Spinal cord (tissue), 10 donors: Measurements from ENCODE around the gene STAT6. TPM values are rescaled to one million over a fixed set of nuclear protein-coding genes. Genes with fewer than 3 reads are reported as not detected.

Experiments
- DNase-seq, 6 donors: peaks; one replicate each; pipeline versions ENCODE4 v3.0.0 to v3.0.0-alpha.2; 2013 to 2015; ENCODE audit warnings: low spot score in 6 of 6, low read depth in 4 of 6
- H3K27ac ChIP-seq: one replicate; pipeline ENCODE4 v1.5.1; 2013; ENCODE audit warnings: low read depth, low read length, control low read depth
- H3K27me3 ChIP-seq: one replicate; pipeline ENCODE4 v1.6.1; 2013; ENCODE audit warnings: low read length; ENCODE audit not compliant: control insufficient read depth, insufficient read depth
- H3K36me3 ChIP-seq: one replicate; pipeline ENCODE4 v1.6.1; 2013; ENCODE audit warnings: low read length; ENCODE audit not compliant: control insufficient read depth, insufficient read depth
- H3K4me1 ChIP-seq: one replicate; pipeline ENCODE4 v1.6.1; 2013; ENCODE audit warnings: low read length; ENCODE audit not compliant: control insufficient read depth, insufficient read depth
- H3K4me3 ChIP-seq: one replicate; pipeline ENCODE4 v1.5.1; 2013; ENCODE audit warnings: low read depth, low read length, control low read depth
- H3K9me3 ChIP-seq: one replicate; pipeline ENCODE4 v1.6.1; 2013; ENCODE audit warnings: low read length; ENCODE audit not compliant: control insufficient read depth, insufficient read depth
- WGBS: methylation state at CpG from one replicate; pipeline ENCODE4 v1.1.5; 2013; ENCODE audit warnings: missing lambda C conversion rate; ENCODE audit not compliant: insufficient coverage; 5-methylcytosine and 5-hydroxymethylcytosine counted together
- long read RNA-seq, 4 donors: transcript quantifications; one replicate each; lab custom pipeline, GENCODE V29; 2026
- polyA plus RNA-seq, 2 donors: library from polyadenylated mRNA; unstranded; fragments of 120-200 nt; gene quantifications; one replicate each; pipeline ENCODE4 v1.2.1, GENCODE V29; 2013; ENCODE audit not compliant: insufficient read length in 2 of 2
- total RNA-seq, 2 donors: library from RNA; depleted of rRNA in 1 of 2; stranded (reverse); fragments of 120-200 nt in 1 of 2; fragments of >200 nt in 1 of 2; gene quantifications; one replicate each; pipeline versions ENCODE4 v1.2.3 to v1.2.4, GENCODE V29; 2013 to 2014
- donor health status: healthy.

The STAT6 gene, protein sequence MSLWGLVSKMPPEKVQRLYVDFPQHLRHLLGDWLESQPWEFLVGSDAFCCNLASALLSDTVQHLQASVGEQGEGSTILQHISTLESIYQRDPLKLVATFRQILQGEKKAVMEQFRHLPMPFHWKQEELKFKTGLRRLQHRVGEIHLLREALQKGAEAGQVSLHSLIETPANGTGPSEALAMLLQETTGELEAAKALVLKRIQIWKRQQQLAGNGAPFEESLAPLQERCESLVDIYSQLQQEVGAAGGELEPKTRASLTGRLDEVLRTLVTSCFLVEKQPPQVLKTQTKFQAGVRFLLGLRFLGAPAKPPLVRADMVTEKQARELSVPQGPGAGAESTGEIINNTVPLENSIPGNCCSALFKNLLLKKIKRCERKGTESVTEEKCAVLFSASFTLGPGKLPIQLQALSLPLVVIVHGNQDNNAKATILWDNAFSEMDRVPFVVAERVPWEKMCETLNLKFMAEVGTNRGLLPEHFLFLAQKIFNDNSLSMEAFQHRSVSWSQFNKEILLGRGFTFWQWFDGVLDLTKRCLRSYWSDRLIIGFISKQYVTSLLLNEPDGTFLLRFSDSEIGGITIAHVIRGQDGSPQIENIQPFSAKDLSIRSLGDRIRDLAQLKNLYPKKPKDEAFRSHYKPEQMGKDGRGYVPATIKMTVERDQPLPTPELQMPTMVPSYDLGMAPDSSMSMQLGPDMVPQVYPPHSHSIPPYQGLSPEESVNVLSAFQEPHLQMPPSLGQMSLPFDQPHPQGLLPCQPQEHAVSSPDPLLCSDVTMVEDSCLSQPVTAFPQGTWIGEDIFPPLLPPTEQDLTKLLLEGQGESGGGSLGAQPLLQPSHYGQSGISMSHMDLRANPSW
- total RNA-seq = 10 to 100 TPM; 28.0 to 58.0 TPM
- 10 to 100 TPM; 19.7 to 37.9 TPM for polyA plus RNA-seq
- long read RNA-seq, donor 1 = 0 reads
- long read RNA-seq, donor 2, partial matches to known transcripts = 8 of 9 reads
- long read RNA-seq, donor 2, other reads (novel, unspliced or antisense) = 0 of 9 reads
- long read RNA-seq, donor 3, partial matches to known transcripts = 0 of 2 reads
- long read RNA-seq, donor 3, other reads (novel, unspliced or antisense) = 0 of 2 reads
- long read RNA-seq, donor 4, full-length matches to known transcripts = 10 of 225 reads
- long read RNA-seq, donor 4, partial matches to known transcripts = 210 of 225 reads
- long read RNA-seq, donor 4, other reads (novel, unspliced or antisense) = 5 of 225 reads

- DNase-seq = peak in 2 of 6 donors; percentile 43 to 74
Measured at GRCh38 chr12:57111031-57111734, at the start of gene STAT6. Gene STAT6, minus strand, starts transcription at chr12:57111362. Its CDS starts 3,084 bp downstream, at chr12:57108278.

GRCh38 chr12:57160741-57161140 lies 49.6 kb upstream of the STAT6 start:
- Histone ChIP-seq H3K36me3 (peaks cover 95% of the 10 kb centered on the region), H3K4me1 (peaks cover 13% of the 10 kb centered on the region), H3K9me3 (no peaks in the 10 kb centered on the region), H3K27me3 (no peaks in the 10 kb centered on the region), H3K27ac (no peak overlapping the region), H3K4me3 (no peak overlapping the region)
- WGBS = 97% methylated on average over 14 of the region's 14 CpGs
- DNase-seq = no peak

More at GRCh38 chr12:57111031-57111734, at the start of gene STAT6:
- Histone ChIP-seq H3K36me3 (no peaks in the 10 kb centered on the region), H3K9me3 (no peaks in the 10 kb centered on the region), H3K4me1 (peaks cover 27% of the 10 kb centered on the region), H3K27me3 (no peaks in the 10 kb centered on the region), H3K27ac (peak within 1 kb of the TSS; percentile 98), H3K4me3 (peak within 1 kb of the TSS; percentile 51)
- 36% methylated on average over 7 of the region's 13 CpGs for WGBS

DNA sequence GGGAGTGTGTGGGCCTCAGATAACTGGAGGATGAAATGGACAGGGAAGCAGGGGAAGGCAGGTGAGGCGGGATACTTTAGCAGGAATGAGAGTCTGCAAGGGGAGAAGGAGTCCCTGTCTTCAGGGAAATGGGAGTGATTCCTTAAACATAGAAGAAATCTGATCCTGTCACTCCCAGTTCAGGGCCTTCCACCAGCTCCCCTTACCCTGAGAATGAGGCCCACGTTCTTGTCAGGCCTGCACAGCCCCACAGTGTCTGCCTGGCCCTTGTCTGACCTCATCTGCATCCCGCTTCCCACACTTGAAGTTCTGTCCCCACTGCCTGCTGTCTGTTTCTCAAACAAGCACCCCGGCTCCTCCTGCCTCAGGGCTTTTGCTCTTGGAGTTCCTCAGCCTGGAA lies 48.9 kb upstream of the STAT6 start:
- no peaks in the 10 kb centered on the region for H3K27me3 ChIP-seq
- peaks cover 94% of the 10 kb centered on the region for H3K36me3 ChIP-seq
- DNase-seq = no peak
- no peaks in the 10 kb centered on the region for H3K9me3 ChIP-seq
- H3K4me3 ChIP-seq = no peak overlapping the region
- H3K4me1 ChIP-seq = peaks cover 13% of the 10 kb centered on the region
- WGBS = 71% methylated on average over 3 of the region's 4 CpGs
- no peak overlapping the region for H3K27ac ChIP-seq

- WGBS = 71% methylated on average over 4 of the region's 4 CpGs
- DNase-seq = peak in 1 of 6 donors; percentile 27
- Histone ChIP-seq H3K36me3 (peaks cover 93% of the 10 kb centered on the region), H3K4me1 (peaks cover 13% of the 10 kb centered on the region), H3K4me3 (no peak overlapping the region), H3K27me3 (no peaks in the 10 kb centered on the region), H3K9me3 (no peaks in the 10 kb centered on the region), H3K27ac (no peak overlapping the region)
Measured at GRCh38 chr12:57159311-57159710, 48.1 kb upstream of the STAT6 start.

GRCh38 chr12:57158665-57159064 lies 47.5 kb upstream of the STAT6 start:
- DNase-seq = peak in 1 of 6 donors; percentile 50
- peaks cover 95% of the 10 kb centered on the region for H3K36me3 ChIP-seq

DNA sequence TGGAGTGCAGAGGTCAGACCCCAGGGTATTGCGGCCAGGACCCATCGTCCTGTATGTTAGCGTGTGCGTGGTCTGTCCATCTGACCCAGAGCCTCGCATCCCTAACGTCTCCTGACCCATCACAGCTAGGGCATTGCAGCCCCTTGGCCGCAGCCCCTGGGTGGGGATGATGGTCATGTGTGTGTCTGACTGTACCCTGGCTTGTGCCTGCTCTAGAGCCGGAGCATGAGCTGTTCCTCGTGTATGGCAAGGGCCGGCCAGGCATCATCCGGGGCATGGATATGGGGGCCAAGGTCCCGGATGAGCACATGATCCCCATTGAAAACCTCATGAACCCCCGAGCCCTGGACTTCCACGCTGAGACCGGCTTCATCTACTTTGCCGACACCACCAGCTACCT lies 47.0 kb upstream of the STAT6 start:
- 71% methylated on average over 6 of the region's 16 CpGs for WGBS
- H3K9me3 ChIP-seq = no peaks in the 10 kb centered on the region
- H3K4me3 ChIP-seq = no peak overlapping the region
- peaks cover 16% of the 10 kb centered on the region for H3K4me1 ChIP-seq
- peaks cover 96% of the 10 kb centered on the region for H3K36me3 ChIP-seq
- H3K27me3 ChIP-seq = no peaks in the 10 kb centered on the region
- peak overlapping the region; percentile 61 for H3K27ac ChIP-seq
- no peak for DNase-seq

More at GRCh38 chr12:57158665-57159064, 47.5 kb upstream of the STAT6 start:
- H3K4me1 ChIP-seq = peaks cover 13% of the 10 kb centered on the region
- H3K9me3 ChIP-seq = no peaks in the 10 kb centered on the region
- peak overlapping the region; percentile 61 for H3K27ac ChIP-seq
- no peaks in the 10 kb centered on the region for H3K27me3 ChIP-seq
- no peak overlapping the region for H3K4me3 ChIP-seq
- WGBS = 28% methylated on average over 4 of the region's 4 CpGs

DNA sequence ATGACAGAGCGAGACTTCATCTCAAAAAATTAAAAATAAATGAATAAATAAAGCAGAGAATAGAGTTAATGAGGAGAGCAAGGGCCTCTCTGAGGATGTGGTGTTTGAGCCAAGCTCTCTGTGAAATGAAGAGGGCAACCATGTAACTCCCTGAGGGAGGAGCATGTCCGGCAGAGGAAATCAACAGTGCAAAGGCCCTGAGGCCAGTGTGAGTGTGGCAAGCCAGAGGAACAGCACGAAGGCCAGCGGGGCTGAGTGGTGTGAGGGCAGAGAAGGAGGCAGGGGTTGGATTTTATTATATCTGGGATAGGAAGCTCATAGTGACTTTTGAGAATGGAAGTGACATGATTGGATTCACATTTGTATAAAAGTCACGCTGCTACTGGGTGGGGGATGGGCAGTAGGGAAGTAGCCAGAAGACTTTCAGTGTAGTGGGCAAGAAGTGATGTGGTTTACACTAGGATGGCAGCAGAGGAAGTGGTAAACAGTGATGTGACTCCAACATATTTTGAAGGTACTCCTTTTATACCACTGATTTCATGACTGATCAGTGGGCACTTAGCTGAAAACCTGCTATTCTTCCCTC lies 46.5 kb upstream of the STAT6 start:
- WGBS = 84% methylated on average over 4 of the region's 5 CpGs
- Histone ChIP-seq H3K27ac (peak overlapping the region; percentile 61), H3K4me1 (peaks cover 21% of the 10 kb centered on the region)

GRCh38 chr12:57156701-57157403 lies 45.7 kb upstream of the STAT6 start:
- Histone ChIP-seq H3K27me3 (no peaks in the 10 kb centered on the region), H3K36me3 (peaks cover 91% of the 10 kb centered on the region), H3K4me3 (no peak overlapping the region), H3K4me1 (peaks cover 30% of the 10 kb centered on the region), H3K27ac (no peak overlapping the region), H3K9me3 (no peaks in the 10 kb centered on the region)
- DNase-seq = no peak
- 76% methylated on average over 15 of the region's 16 CpGs for WGBS

More for the DNA sequence above, 46.5 kb upstream of the STAT6 start:
- no peak overlapping the region for H3K4me3 ChIP-seq
- H3K27me3 ChIP-seq = no peaks in the 10 kb centered on the region
- no peak for DNase-seq
- H3K9me3 ChIP-seq = no peaks in the 10 kb centered on the region
- peaks cover 94% of the 10 kb centered on the region for H3K36me3 ChIP-seq
